SH-SY5Y (cell line): ENCODE results near the gene DLG2.

Source experiments
- GATA2 ChIP-seq: IDR thresholded peaks from 2 replicates; pipeline ENCODE4 v1.6.1; 2011; ENCODE audit warnings: mild to moderate bottlenecking, low read depth, low read length
- GATA3 ChIP-seq: IDR thresholded peaks from 2 replicates; pipeline ENCODE4 v1.6.1; 2011; ENCODE audit warnings: low read depth, mild to moderate bottlenecking, low read length, moderate library complexity

GRCh38 chr11:83629775-83630174 is 1997.4 kb downstream of the DLG2 start:
- TF ChIP-seq GATA2 = no peak
- no peak for TF ChIP-seq GATA3
